HG03025 (cell line): ENCODE measurements around the gene PCGF3.
"Not testable (repeated sequence)": the region's sequence is repeated elsewhere in the genome, so short reads cannot be mapped to it uniquely, and the experiment has no call there.

Experiments used
- ATAC-seq: cut with Tn5 transposase; IDR thresholded peaks from one replicate; pipeline ENCODE4 v1.9.1; 2021; ENCODE audit warnings: mild to moderate bottlenecking, moderate library complexity; ENCODE audit not compliant: unreplicated experiment, low FRiP score

PCGF3 gene

GRCh38 chr4:720111-720860 is 14.7 kb downstream of the PCGF3 start:
- ATAC-seq, result no peak

GRCh38 chr4:721261-722168 is 15.9 kb downstream of the PCGF3 start:
- no peak for ATAC-seq

GRCh38 chr4:722169-722725 is 16.6 kb downstream of the PCGF3 start:
- ATAC-seq, result no peak

GRCh38 chr4:722851-723360 is 17.3 kb downstream of the PCGF3 start:
- no peak for ATAC-seq

- no peak for ATAC-seq
These were observed 18.3 kb downstream of the PCGF3 start for GRCh38 chr4:723751-724530.

- ATAC-seq, result no peak
These were observed 20.0 kb downstream of the PCGF3 start for GRCh38 chr4:725391-726234.

- ATAC-seq, result no peak
These were observed 20.7 kb downstream of the PCGF3 start for GRCh38 chr4:726235-726787.

GRCh38 chr4:726838-727237 is 21.2 kb downstream of the PCGF3 start:
- no peak for ATAC-seq

GRCh38 chr4:727576-727975 is 21.9 kb downstream of the PCGF3 start:
- no peak for ATAC-seq

GRCh38 chr4:729336-730315 is 24.0 kb downstream of the PCGF3 start:
- no peak for ATAC-seq

GRCh38 chr4:730511-730910 is 24.9 kb downstream of the PCGF3 start:
- no peak for ATAC-seq

- ATAC-seq, result not testable (repeated sequence)
These were observed 25.6 kb downstream of the PCGF3 start for GRCh38 chr4:730946-731904.

- ATAC-seq, result not testable (repeated sequence)
These were observed 26.3 kb downstream of the PCGF3 start for GRCh38 chr4:731954-732353.

GRCh38 chr4:732486-732885 is 26.9 kb downstream of the PCGF3 start:
- no peak for ATAC-seq

- ATAC-seq, result no peak
These were observed 27.4 kb downstream of the PCGF3 start for GRCh38 chr4:732911-733630.

GRCh38 chr4:733631-733980 is 28.0 kb downstream of the PCGF3 start:
- no peak for ATAC-seq
